OCI-LY3 (cell line): ENCODE results near the gene NKX6-1.

Experiments used
- H2AFZ ChIP-seq: fragments of 200-600, 300-600 bp; shearing (Covaris generic); 2 replicates; pipeline ENCODE4 v1.6.0; 2014; ENCODE audit warnings: antibody characterized with exemption, low read depth, low read length
- H3K27ac ChIP-seq: fragments of 200-600, 300-600 bp; sonication (generic); 2 replicates; pipeline ENCODE4 v1.5.1; 2014; ENCODE audit warnings: mild to moderate bottlenecking, low read length, moderate library complexity, mixed read lengths
- H3K27me3 ChIP-seq: fragments of 200-600, 300-600 bp; sonication (generic); 2 replicates; pipeline ENCODE4 v1.6.1; 2014; ENCODE audit warnings: low read depth, low read length, mixed read lengths
- H3K36me3 ChIP-seq: fragments of 200-600, 300-600 bp; sonication (generic); replicated peaks from 2 replicates; pipeline ENCODE3; 2014; ENCODE audit warnings: low read depth, low read length, mixed read lengths
- H3K4me1 ChIP-seq: fragments of 300-600, 200-600 bp; sonication (generic); 2 replicates; pipeline ENCODE4 v1.6.1; 2014; ENCODE audit warnings: low read length, mixed read lengths
- H3K4me2 ChIP-seq: fragments of 200-600, 300-600 bp; sonication (generic); 2 replicates; pipeline ENCODE4 v1.6.1; 2014; ENCODE audit warnings: low read length, mixed read lengths
- H3K4me3 ChIP-seq: fragments of 300-600, 200-600 bp; sonication (generic); 2 replicates; pipeline ENCODE4 v1.5.1; 2014; ENCODE audit warnings: antibody characterized with exemption, mild to moderate bottlenecking, low read length, moderate library complexity
- H3K79me2 ChIP-seq: fragments of 300-600, 200-600 bp; shearing (Covaris generic); 2 replicates; pipeline ENCODE4 v1.6.1; 2014; ENCODE audit warnings: mild to moderate bottlenecking, low read length, mixed read lengths
- H3K9ac ChIP-seq: fragments of 300-600, 200-600 bp; shearing (Covaris generic); 2 replicates; pipeline ENCODE4 v1.6.0; 2014; ENCODE audit warnings: mild to moderate bottlenecking, low read length, moderate library complexity
- H3K9me3 ChIP-seq: fragments of 200-600, 300-600 bp; shearing (Covaris generic); 2 replicates; pipeline ENCODE4 v1.6.1; 2014; ENCODE audit warnings: low read length, mixed read lengths; ENCODE audit not compliant: insufficient read depth
- H4K20me1 ChIP-seq: fragments of 200-600, 300-600 bp; sonication (generic); 2 replicates; pipeline ENCODE4 v1.6.1; 2016; ENCODE audit warnings: low read length, mixed read lengths; ENCODE audit not compliant: insufficient read depth
- EZH2phosphoT487 ChIP-seq: fragments of 200-600 bp; shearing (Covaris generic); IDR thresholded peaks from 2 replicates; pipeline ENCODE4 v1.6.1; 2018; ENCODE audit warnings: antibody characterized with exemption, mixed run types, low read depth
- TF ChIP-seq, protein P1 (sequence below): fragments of 200-600, 300-600 bp; sonication (generic); IDR thresholded peaks from 2 replicates; pipeline ENCODE4 v1.5.1; 2014; ENCODE audit warnings: antibody characterized with exemption, low read length, low read depth

Gene NKX6-1

DNA sequence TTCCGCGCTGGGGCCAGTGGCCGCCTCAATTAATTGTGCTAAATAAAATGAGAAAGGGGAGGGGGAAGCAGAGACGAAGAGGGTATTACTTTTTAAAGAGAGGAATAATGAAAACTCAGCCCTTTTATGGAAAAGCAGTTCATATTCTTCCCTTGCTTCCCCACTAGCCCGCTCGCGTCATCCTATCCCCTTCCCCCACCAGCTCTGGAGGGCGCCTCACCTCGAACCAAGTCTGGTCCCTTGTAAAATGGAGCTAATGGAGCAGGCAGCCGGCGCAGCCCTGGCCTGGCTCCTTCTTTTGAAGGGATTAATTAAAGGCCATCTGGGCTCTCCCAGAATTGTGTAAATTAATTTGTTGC is 511 bp upstream of the NKX6-1 start:
- Histone ChIP-seq H3K27me3 (no peaks in the 10 kb centered on the region; the same call in 1 of the 2 replicates), H3K4me1 (no peaks in the 10 kb centered on the region), H3K79me2 (no peaks in the 10 kb centered on the region), H3K4me2 (no peak overlapping the region), H3K9ac (no peak overlapping the region), H4K20me1 (no peaks in the 10 kb centered on the region), H3K36me3 (no peaks in the 10 kb centered on the region), H3K4me3 (no peak overlapping the region), H3K9me3 (no peaks in the 10 kb centered on the region), H3K27ac (no peak overlapping the region), H2AFZ (no peak overlapping the region)
- TF ChIP-seq, protein P1, sequence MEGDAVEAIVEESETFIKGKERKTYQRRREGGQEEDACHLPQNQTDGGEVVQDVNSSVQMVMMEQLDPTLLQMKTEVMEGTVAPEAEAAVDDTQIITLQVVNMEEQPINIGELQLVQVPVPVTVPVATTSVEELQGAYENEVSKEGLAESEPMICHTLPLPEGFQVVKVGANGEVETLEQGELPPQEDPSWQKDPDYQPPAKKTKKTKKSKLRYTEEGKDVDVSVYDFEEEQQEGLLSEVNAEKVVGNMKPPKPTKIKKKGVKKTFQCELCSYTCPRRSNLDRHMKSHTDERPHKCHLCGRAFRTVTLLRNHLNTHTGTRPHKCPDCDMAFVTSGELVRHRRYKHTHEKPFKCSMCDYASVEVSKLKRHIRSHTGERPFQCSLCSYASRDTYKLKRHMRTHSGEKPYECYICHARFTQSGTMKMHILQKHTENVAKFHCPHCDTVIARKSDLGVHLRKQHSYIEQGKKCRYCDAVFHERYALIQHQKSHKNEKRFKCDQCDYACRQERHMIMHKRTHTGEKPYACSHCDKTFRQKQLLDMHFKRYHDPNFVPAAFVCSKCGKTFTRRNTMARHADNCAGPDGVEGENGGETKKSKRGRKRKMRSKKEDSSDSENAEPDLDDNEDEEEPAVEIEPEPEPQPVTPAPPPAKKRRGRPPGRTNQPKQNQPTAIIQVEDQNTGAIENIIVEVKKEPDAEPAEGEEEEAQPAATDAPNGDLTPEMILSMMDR = no peak
- no peak for TF ChIP-seq EZH2phosphoT487

DNA sequence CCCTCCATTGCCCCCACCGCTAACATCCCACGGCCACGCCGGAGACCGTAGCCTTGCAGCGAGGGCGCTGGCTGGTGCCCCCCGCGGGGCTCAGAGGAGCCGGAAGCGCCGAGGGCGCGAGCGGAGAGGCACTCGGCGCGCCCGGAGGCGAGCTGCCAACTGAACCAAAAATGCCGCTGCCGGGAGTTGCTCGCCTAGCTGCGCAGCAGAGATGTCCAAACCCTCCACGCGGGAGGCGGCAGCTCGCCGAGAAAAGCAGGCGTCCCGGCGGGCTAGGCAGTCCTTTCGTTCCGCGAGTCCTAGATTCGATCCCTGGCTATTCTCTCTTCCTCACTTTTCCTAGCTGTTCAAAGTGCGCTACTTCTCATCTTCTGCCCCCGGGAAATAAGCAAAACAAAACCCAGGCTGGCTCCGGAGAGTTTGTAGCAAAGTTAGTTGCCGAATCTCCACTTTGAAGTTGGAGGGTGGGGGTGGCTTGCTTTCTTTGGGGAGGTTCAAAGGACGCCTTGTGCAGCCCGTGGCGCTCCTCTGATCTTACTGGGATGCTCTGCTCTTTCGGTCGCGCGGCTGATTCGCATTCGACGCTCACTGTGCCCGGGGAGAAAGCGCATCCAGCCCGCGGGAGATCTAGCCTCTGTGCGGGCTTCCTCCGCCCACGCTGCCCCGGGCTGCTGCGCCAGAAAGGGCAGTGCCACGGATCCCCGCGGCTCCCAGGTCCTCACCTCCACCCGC is 723 bp downstream of the NKX6-1 start:
- TF ChIP-seq, protein P1 = no peak
- Histone ChIP-seq H3K4me2 (no peak overlapping the region), H3K4me1 (no peaks in the 10 kb centered on the region), H3K27ac (no peak overlapping the region), H3K27me3 (no peaks in the 10 kb centered on the region; the same call in 1 of the 2 replicates), H3K4me3 (no peak overlapping the region), H3K9me3 (no peaks in the 10 kb centered on the region), H3K79me2 (no peaks in the 10 kb centered on the region), H4K20me1 (no peaks in the 10 kb centered on the region), H3K9ac (no peak overlapping the region), H2AFZ (no peak overlapping the region), H3K36me3 (no peaks in the 10 kb centered on the region)

DNA sequence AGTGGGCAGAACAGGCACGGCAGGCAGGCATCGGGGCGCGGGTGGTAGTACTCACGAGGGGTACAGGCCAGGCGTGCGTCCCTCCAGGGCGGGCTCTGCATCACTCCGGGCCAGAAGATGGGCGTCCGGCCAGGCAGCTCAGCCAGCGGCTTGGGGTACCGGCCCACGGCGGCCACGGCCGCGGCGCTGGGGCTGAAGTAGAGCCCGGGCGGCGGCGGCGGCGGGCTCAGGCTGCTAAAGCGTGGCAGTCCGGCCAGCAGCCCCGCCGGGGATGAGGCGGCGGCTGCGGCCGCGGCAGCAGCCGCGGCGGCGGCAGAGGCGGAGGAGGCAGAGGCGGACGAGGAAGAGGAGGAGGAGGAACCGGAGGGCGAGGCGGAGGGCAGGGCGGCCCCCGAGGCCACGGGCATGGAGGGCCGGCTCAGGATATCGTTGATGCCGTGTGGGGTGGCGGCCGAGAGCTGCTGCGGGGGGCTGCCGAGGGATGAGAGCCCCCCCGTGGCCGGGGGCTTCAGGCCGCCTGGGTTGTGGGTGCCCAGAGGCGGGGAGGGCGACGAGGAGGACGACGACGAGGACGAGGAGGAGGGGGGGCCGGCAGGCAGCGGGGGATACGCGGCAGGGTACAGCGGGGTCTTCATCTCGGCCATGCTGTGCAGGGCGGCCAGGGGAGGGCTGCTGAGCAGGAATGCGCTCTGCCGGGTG is 1.4 kb downstream of the NKX6-1 start:
- Histone ChIP-seq H3K36me3 (no peaks in the 10 kb centered on the region), H3K27ac (no peak overlapping the region), H2AFZ (no peak overlapping the region), H3K4me3 (no peak overlapping the region), H3K9me3 (no peaks in the 10 kb centered on the region), H3K4me2 (no peak overlapping the region), H4K20me1 (no peaks in the 10 kb centered on the region), H3K27me3 (no peaks in the 10 kb centered on the region; the same call in 1 of the 2 replicates), H3K79me2 (no peaks in the 10 kb centered on the region), H3K4me1 (no peaks in the 10 kb centered on the region), H3K9ac (no peak overlapping the region)
- TF ChIP-seq, protein P1 = no peak
- TF ChIP-seq EZH2phosphoT487 = no peak

DNA sequence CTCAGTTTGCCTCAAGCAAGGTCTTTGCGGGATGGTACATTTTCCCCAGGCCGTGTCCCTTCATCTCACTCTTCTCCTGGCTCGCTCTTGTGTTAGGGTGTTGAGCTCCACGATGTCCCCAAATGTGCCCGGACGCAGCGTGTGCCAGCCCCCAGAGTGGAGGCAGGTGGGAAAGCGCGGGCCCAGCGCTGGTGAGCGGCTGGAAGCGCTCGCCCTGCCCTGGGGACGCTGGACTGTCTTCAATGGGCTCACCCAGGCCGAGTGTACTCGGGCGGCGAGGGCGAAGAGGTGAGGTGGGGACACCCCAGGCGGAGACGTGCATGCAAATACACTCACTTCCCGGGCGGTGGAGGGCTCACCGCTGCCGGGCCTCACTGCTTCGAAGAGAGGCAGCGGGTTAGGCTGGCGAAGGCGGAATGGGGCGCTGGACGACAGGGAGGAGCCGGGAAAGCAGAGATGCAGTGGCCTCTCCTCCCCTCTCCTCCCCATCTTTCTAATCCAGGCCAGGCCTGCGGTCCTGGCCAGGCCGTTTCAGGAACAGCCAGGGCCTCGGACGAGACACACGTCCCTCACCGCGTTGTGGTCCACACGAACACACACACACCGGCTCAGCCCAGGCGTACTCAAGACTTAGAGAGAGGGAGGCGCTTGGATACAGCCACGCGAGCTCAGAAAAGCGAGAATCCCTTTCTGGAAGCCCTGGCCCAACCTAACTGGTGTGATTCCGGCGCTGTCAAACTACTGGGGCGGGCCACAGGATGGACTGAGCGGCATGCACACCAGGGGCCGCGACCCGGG is 2.2 kb downstream of the NKX6-1 start:
- Histone ChIP-seq H2AFZ (no peak overlapping the region), H3K4me3 (no peak overlapping the region), H3K36me3 (no peaks in the 10 kb centered on the region), H3K9ac (no peak overlapping the region), H4K20me1 (no peaks in the 10 kb centered on the region), H3K27ac (no peak overlapping the region), H3K4me2 (no peak overlapping the region), H3K79me2 (no peaks in the 10 kb centered on the region), H3K4me1 (no peaks in the 10 kb centered on the region), H3K27me3 (no peaks in the 10 kb centered on the region), H3K9me3 (no peaks in the 10 kb centered on the region)
- TF ChIP-seq, protein P1 = no peak
- no peak for TF ChIP-seq EZH2phosphoT487
